Measurements from ENCODE around the gene SLFN11. TPM values are rescaled to one million over a fixed set of nuclear protein-coding genes. Genes with fewer than 3 reads are reported as not detected.
"Not testable (repeated sequence)": the region's sequence is repeated elsewhere in the genome, so short reads cannot be mapped to it uniquely, and the experiment has no call there.

The SLFN11 gene
- total RNA-seq, 1 donor from 2014 or later: 22.4 TPM

DNA sequence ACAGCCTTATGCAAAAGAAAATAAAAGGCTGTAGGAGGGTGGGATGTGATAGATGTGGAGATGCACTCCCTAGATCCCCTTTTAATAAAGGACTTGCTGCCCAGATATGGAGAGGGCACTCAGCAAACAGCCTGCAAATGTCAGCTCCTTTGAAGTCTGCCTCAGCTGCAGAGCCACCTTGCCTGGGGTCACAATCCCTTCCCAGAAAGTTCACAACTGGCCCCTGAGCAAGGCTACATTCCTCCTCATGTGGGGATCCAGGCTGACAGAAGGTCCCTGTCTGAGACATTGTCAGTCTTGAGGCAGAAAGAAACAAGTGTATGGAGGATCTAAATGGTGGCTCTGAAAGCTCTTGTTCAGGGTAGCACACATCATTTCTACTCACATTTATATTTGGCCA lies 36.1 kb downstream of the SLFN11 start:
- no peak for DNase-seq
- no peak for ATAC-seq (ENCODE audit: low read depth)
- Mint-ChIP-seq H3K36me3 (ENCODE audit: low read depth) (peaks cover 3% of the 10 kb centered on the region), H3K4me1 (peaks cover 19% of the 10 kb centered on the region), H3K27ac (no peak overlapping the region), H3K4me3 (no peak overlapping the region), H3K27me3 (no peaks in the 10 kb centered on the region), H3K9me3 (peaks cover 4% of the 10 kb centered on the region)
- intact Hi-C loops (cut with micrococcal nuclease): no loop called here
- POLR2A ChIA-PET: interaction anchor here (0.5 kb wide), 1 partner anchor 193 kb away, joined by 5 read pairs; no protein-coding TSS in a partner anchor
- TF ChIP-seq, protein P1, sequence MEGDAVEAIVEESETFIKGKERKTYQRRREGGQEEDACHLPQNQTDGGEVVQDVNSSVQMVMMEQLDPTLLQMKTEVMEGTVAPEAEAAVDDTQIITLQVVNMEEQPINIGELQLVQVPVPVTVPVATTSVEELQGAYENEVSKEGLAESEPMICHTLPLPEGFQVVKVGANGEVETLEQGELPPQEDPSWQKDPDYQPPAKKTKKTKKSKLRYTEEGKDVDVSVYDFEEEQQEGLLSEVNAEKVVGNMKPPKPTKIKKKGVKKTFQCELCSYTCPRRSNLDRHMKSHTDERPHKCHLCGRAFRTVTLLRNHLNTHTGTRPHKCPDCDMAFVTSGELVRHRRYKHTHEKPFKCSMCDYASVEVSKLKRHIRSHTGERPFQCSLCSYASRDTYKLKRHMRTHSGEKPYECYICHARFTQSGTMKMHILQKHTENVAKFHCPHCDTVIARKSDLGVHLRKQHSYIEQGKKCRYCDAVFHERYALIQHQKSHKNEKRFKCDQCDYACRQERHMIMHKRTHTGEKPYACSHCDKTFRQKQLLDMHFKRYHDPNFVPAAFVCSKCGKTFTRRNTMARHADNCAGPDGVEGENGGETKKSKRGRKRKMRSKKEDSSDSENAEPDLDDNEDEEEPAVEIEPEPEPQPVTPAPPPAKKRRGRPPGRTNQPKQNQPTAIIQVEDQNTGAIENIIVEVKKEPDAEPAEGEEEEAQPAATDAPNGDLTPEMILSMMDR (IDR thresholded peaks at IDR 0.05): no peak
- CTCF ChIA-PET: interaction anchor here (1.1 kb wide), 1 partner anchor 24 kb away, joined by 3 read pairs; no protein-coding TSS in a partner anchor

DNA sequence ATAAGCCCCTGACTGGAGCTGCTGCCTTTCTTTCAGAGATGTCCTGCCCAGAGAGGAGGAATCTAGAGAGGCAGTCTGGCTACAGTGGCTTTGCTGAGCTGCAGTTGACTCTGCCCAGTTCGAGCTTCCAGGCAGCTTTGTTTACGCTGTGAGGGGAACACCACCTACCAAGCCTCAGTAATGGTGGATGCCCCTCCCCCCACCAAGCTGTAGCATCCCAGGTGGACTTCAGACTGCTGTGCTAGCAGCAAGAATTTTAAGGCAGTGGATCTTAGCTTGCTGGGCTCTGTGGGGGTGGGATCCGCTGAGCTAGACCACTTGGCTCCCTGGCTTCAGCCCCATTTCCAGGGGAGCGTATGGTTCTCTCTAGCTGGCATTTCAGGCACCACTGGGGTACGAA lies 39.8 kb downstream of the SLFN11 start:
- H3K4me1 Mint-ChIP-seq, H3K27ac Mint-ChIP-seq: not testable (repeated sequence)

DNA sequence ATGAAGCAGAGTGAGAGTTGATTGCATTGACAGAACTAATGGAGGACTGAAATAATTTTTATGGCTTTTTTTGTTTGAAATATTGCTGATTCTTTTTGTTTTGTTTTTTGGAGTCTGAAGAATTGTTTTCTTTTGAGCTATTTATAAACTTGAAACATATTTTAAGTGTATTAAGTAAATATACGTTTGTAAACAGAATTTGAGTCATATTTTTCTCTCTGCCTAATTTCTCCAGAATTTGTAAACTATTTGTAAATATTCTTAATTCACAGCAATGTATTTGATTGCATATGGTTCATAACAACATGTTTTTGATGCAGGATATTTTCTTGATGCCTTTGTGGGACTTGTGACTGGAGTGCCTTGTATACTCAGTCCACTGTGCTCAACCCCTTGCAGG lies 50.7 kb downstream of the SLFN11 start:
- TF ChIP-seq, protein P1 (IDR thresholded peaks at IDR 0.05): no peak
- Mint-ChIP-seq H3K27me3 (no peaks in the 10 kb centered on the region), H3K4me1 (no peaks in the 10 kb centered on the region), H3K4me3 (no peak overlapping the region), H3K36me3 (ENCODE audit: low read depth) (peaks cover 4% of the 10 kb centered on the region), H3K9me3 (peaks cover 3% of the 10 kb centered on the region), H3K27ac (no peak overlapping the region)
- ATAC-seq (ENCODE audit: low read depth): no peak
- POLR2A ChIA-PET: no interaction called here
- no peak for DNase-seq
- CTCF ChIA-PET: no interaction called here
- intact Hi-C loops (cut with micrococcal nuclease): no loop called here

More for the DNA sequence above, 39.8 kb downstream of the SLFN11 start:
- CTCF ChIA-PET; H3K4me3 Mint-ChIP-seq; intact Hi-C loops (cut with micrococcal nuclease); ATAC-seq (ENCODE audit: low read depth); H3K36me3 Mint-ChIP-seq (ENCODE audit: low read depth); H3K9me3 Mint-ChIP-seq; H3K27me3 Mint-ChIP-seq; DNase-seq; POLR2A ChIA-PET: not testable (repeated sequence)

DNA sequence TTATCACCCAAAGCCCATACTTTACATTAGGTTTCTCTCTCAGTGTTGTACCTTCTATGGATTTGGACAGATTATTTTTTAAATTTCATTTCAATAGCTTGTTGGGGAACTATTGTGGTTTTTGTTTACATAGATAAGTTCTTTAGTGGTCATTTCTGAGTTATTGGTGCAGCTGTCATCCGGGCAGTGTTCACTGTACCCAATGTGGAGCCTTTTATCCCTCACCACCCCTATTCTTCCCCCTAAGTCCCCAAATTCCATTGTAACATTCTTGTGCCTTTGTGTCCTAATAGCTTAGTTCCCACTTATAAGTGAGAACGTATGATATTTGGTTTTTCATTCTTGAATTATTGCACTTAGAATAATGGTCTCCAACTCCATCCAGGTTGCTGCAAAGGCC lies 57.5 kb downstream of the SLFN11 start:
- DNase-seq (no peak), ATAC-seq (ENCODE audit: low read depth) (no peak)
- H3K9me3 Mint-ChIP-seq: no peaks in the 10 kb centered on the region
- TF ChIP-seq, protein P1 (IDR thresholded peaks at IDR 0.05): no peak
- CTCF ChIA-PET: interaction anchor here (6.8 to 7.5 kb wide), 2 partner anchors 218 to 224 kb away, joined by 83 to 125 read pairs; partner anchors contain the start of gene SLFN12L
- peaks cover 18% of the 10 kb centered on the region for H3K4me1 Mint-ChIP-seq
- POLR2A ChIA-PET: no interaction called here
- no peak overlapping the region for H3K27ac Mint-ChIP-seq
- intact Hi-C loops (cut with micrococcal nuclease): no loop called here
- H3K36me3 Mint-ChIP-seq (ENCODE audit: low read depth): no peaks in the 10 kb centered on the region
- no peaks in the 10 kb centered on the region for H3K27me3 Mint-ChIP-seq
- no peak overlapping the region for H3K4me3 Mint-ChIP-seq

DNA sequence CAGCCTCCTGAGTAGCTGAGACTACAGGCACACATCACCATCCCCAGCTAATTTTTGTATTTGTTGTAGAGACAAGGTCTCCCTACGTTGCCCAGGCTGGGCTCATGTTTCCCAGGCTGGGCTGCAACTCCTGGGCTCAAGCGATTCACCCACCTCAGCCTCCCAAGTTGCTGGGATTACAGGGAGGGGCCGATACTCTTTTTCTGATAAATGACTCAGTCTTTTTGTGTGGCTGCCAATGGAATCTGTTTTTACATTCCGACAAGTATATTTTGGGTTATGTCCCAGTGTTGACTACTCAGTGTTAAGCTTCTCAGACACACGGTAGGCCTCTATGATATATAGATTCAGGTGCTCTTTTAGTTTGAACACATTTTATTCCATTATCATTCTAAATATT lies 58.1 kb downstream of the SLFN11 start:
- Mint-ChIP-seq H3K4me1 (peaks cover 18% of the 10 kb centered on the region), H3K4me3 (no peak overlapping the region), H3K9me3 (no peaks in the 10 kb centered on the region), H3K27ac (peak overlapping the region; percentile 15), H3K27me3 (no peaks in the 10 kb centered on the region), H3K36me3 (ENCODE audit: low read depth) (no peaks in the 10 kb centered on the region)
- DNase-seq (no peak), ATAC-seq (ENCODE audit: low read depth) (no peak)
- TF ChIP-seq, protein P1 (IDR thresholded peaks at IDR 0.05): no peak
- ChIA-PET POLR2A (no interaction called here), CTCF (interaction anchor here (5.4 to 7.5 kb wide), 3 partner anchors 173 to 225 kb away, joined by 49 to 125 read pairs (median 83); partner anchors contain the start of gene SLFN12L)
- intact Hi-C loops (cut with micrococcal nuclease): no loop called here
